MM.1S (cell line): ENCODE data around the gene FMOD.
A peak's percentile ranks its signal among the peaks of the same experiment; 100 is the strongest.

Experiments used
- DNase-seq: peaks from one replicate; pipeline ENCODE4 v3.0.0-alpha.2; 2015
- H2AFZ ChIP-seq: fragments of 300-600 bp; sonication (generic); 2 replicates; pipeline ENCODE4 v1.6.0; 2016; ENCODE audit warnings: antibody characterized with exemption, low read length
- H3F3A ChIP-seq: fragments of 300-600 bp; sonication (generic); 2 replicates; pipeline ENCODE4 v1.6.1; 2016; ENCODE audit warnings: mild to moderate bottlenecking, antibody characterized with exemption, low read length, moderate library complexity, mixed read lengths; ENCODE audit not compliant: insufficient read depth
- H3K27ac ChIP-seq: fragments of 300-600 bp; sonication (generic); 2 replicates; pipeline ENCODE4 v1.5.1; 2016; ENCODE audit warnings: mild to moderate bottlenecking, low read length
- H3K27me3 ChIP-seq: fragments of 300-600 bp; sonication (generic); replicated peaks from 2 replicates; pipeline ENCODE4 v1.6.0; 2016; ENCODE audit warnings: low read length; ENCODE audit not compliant: insufficient read depth
- H3K36me3 ChIP-seq: fragments of 300-600 bp; sonication (generic); replicated peaks from 2 replicates; pipeline ENCODE4 v1.6.1; 2016; ENCODE audit warnings: mild to moderate bottlenecking, low read length, mixed read lengths; ENCODE audit not compliant: insufficient read depth
- H3K4me1 ChIP-seq: fragments of 300-600 bp; sonication (generic); 2 replicates; pipeline ENCODE4 v1.6.1; 2016; ENCODE audit warnings: low read length, mixed read lengths
- H3K4me2 ChIP-seq: fragments of 300-600 bp; sonication (generic); 2 replicates; pipeline ENCODE4 v1.6.0; 2016; ENCODE audit warnings: low read depth, low read length
- H3K4me3 ChIP-seq: fragments of 300-600 bp; sonication (generic); 2 replicates; pipeline ENCODE4 v1.5.1; 2016; ENCODE audit warnings: low read length, mixed read lengths
- H3K79me2 ChIP-seq: fragments of 300-600 bp; sonication (generic); 2 replicates; pipeline ENCODE4 v1.6.1; 2016; ENCODE audit warnings: mixed run types, low read length, mixed read lengths
- H3K9ac ChIP-seq: fragments of 300-600 bp; sonication (generic); 2 replicates; pipeline ENCODE4 v1.6.1; 2016; ENCODE audit warnings: low read length, mixed read lengths
- H3K9me2 ChIP-seq: fragments of 300-600 bp; sonication (generic); replicated peaks from 2 replicates; pipeline ENCODE4 v1.6.1; 2016; ENCODE audit warnings: mild to moderate bottlenecking, low read length, mixed read lengths; ENCODE audit not compliant: insufficient read depth
- H3K9me3 ChIP-seq: fragments of 300-600 bp; sonication (generic); replicated peaks from 2 replicates; pipeline ENCODE4 v1.6.1; 2016; ENCODE audit warnings: mild to moderate bottlenecking, low read length, mixed read lengths; ENCODE audit not compliant: insufficient read depth
- H4K20me1 ChIP-seq: fragments of 300-600 bp; sonication (generic); 2 replicates; pipeline ENCODE4 v1.6.1; 2016; ENCODE audit warnings: mild to moderate bottlenecking, low read length, moderate library complexity, mixed read lengths; ENCODE audit not compliant: insufficient read depth
- CTCF ChIP-seq: fragments of 300-600 bp; sonication (generic); IDR thresholded peaks from 2 replicates; pipeline ENCODE4 v1.5.1; 2016; ENCODE audit warnings: antibody characterized with exemption, low read length, mixed read lengths
- EZH2 ChIP-seq: fragments of 300-600 bp; sonication (generic); optimal IDR thresholded peaks from 2 replicates; pipeline ENCODE3; 2017; ENCODE audit warnings: low read depth, mild to moderate bottlenecking, antibody characterized with exemption, low read length, mixed read lengths
- EZH2phosphoT487 ChIP-seq: fragments of 300-600 bp; sonication (generic); IDR thresholded peaks from 2 replicates; pipeline ENCODE4 v1.6.1; 2018; ENCODE audit warnings: antibody characterized with exemption, low read length

Gene FMOD

DNA sequence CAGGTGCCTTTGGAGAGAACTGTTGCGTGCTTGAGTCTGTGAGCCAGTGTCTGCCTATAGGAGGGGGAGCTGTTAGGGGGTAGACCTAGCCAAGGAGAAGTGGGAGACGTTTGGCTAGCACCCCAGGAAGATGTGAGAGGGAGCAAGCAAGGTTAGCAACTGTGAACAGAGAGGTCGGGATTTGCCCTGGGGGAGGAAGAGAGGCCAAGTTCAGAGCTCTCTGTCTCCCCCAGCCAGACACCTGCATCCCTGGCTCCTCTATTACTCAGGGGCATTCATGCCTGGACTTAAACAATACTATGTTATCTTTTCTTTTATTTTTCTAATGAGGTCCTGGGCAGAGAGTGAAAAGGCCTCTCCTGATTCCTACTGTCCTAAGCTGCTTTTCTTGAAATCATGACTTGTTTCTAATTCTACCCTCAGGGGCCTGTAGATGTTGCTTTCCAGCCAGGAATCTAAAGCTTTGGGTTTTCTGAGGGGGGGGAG, 43.2 kb downstream of the FMOD start:
- Histone ChIP-seq H3K4me1 (peaks cover 40% of the 10 kb centered on the region), H3K9ac (peak overlapping the region; percentile 93), H3K27ac (peak overlapping the region; percentile 83; the same call in 1 of the 2 replicates)

DNA sequence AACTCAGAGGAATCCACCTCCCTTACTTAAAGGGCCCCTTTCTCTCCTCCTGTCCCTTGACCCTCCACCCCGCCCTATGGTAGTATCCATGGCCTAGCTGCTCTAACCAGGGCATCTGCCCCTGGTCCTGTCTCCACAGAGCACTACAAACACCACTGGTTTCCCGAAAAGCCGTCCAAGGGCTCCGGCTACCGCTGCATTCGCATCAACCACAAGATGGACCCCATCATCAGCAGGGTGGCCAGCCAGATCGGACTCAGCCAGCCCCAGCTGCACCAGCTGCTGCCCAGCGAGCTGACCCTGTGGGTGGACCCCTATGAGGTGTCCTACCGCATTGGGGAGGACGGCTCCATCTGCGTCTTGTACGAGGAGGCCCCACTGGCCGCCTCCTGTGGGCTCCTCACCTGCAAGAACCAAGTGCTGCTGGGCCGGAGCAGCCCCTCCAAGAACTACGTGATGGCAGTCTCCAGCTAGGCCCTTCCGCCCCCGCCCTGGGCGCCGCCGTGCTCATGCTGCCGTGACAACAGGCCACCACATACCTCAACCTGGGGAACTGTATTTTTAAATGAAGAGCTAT, 43.9 kb downstream of the FMOD start:
- Histone ChIP-seq H3K9me2 (no peaks in the 10 kb centered on the region), H3K36me3 (peaks cover 26% of the 10 kb centered on the region), H4K20me1 (peaks cover 44% of the 10 kb centered on the region), H3K79me2 (peaks cover 74% of the 10 kb centered on the region), H3K27me3 (no peaks in the 10 kb centered on the region), H3K9ac (peak overlapping the region; percentile 93), H3K4me3 (peak overlapping the region; percentile 89), H3K4me2 (peak overlapping the region; percentile 95), H2AFZ (no peak overlapping the region), H3F3A (peaks cover 87% of the 10 kb centered on the region), H3K27ac (peak overlapping the region; percentile 83), H3K4me1 (peaks cover 46% of the 10 kb centered on the region), H3K9me3 (no peaks in the 10 kb centered on the region)
- TF ChIP-seq CTCF, result no peak; the same call in 1 of the 2 replicates
- DNase-seq, result peak; percentile 51

More for the DNA sequence above, 43.2 kb downstream of the FMOD start:
- no peaks in the 10 kb centered on the region for H3K27me3 ChIP-seq
- peaks cover 70% of the 10 kb centered on the region for H3K79me2 ChIP-seq
- peaks cover 44% of the 10 kb centered on the region for H4K20me1 ChIP-seq
- peak overlapping the region; percentile 89 for H3K4me3 ChIP-seq
- H3K4me2 ChIP-seq, result peak overlapping the region; percentile 95
- H3K9me2 ChIP-seq, result no peaks in the 10 kb centered on the region
- H3F3A ChIP-seq, result peaks cover 85% of the 10 kb centered on the region
- no peaks in the 10 kb centered on the region for H3K9me3 ChIP-seq
- no peak for DNase-seq
- peaks cover 26% of the 10 kb centered on the region for H3K36me3 ChIP-seq
- TF ChIP-seq EZH2phosphoT487 (no peak), CTCF (no peak), EZH2 (no peak)
- no peak overlapping the region for H2AFZ ChIP-seq

GRCh38 chr1:203306089-203306964, 44.6 kb downstream of the FMOD start:
- Histone ChIP-seq H4K20me1 (peaks cover 44% of the 10 kb centered on the region), H3K79me2 (peaks cover 74% of the 10 kb centered on the region)

More at GRCh38 chr1:203306089-203306964, 44.6 kb downstream of the FMOD start:
- H3K4me1 ChIP-seq, result peaks cover 50% of the 10 kb centered on the region
- no peaks in the 10 kb centered on the region for H3K27me3 ChIP-seq
- TF ChIP-seq CTCF (peak; percentile 31), EZH2phosphoT487 (no peak)
- no peak overlapping the region for H2AFZ ChIP-seq
- peak overlapping the region; percentile 93 for H3K9ac ChIP-seq
- no peaks in the 10 kb centered on the region for H3K9me3 ChIP-seq
- peak overlapping the region; percentile 83 for H3K27ac ChIP-seq
- H3F3A ChIP-seq, result peaks cover 83% of the 10 kb centered on the region
- H3K4me3 ChIP-seq, result peak overlapping the region; percentile 89
- peak; percentile 75 for DNase-seq
- H3K9me2 ChIP-seq, result no peaks in the 10 kb centered on the region
- peaks cover 26% of the 10 kb centered on the region for H3K36me3 ChIP-seq
- peak overlapping the region; percentile 95 for H3K4me2 ChIP-seq
